SK-N-SH (cell line): ENCODE measurements around the gene SLC9A8. TPM values are rescaled to one million over a fixed set of nuclear protein-coding genes. Genes with fewer than 3 reads are reported as not detected.
A peak's percentile ranks its signal among the peaks of the same experiment; 100 is the strongest.

Experiments used
- CTCF ChIA-PET: fragments of 300-600, 350-600 bp; formaldehyde crosslinking; extraction: SDS; loops from one replicate; lab custom pipeline; 2021; lab: Yijun Ruan, JAX
- POLR2A ChIA-PET: fragments of 350-600 bp; sonication (Branson Sonifier 250); formaldehyde crosslinking; extraction: SDS; loops from one replicate; lab custom pipeline; 2020; ENCODE audit warnings: antibody characterized with exemption, inconsistent platforms; lab: Yijun Ruan, JAX
- DNase-seq: peaks from one replicate; pipeline ENCODE4 v3.0.0; 2012
- H2AFZ ChIP-seq: fragments of 200-600 bp; sonication (generic); 2 replicates; pipeline ENCODE4 v1.8.1; 2016; ENCODE audit warnings: antibody characterized with exemption, mild to moderate bottlenecking, low read depth
- H3F3A ChIP-seq: fragments of 200-600 bp; sonication (generic); replicated peaks from 2 replicates; pipeline ENCODE3; 2016; ENCODE audit warnings: antibody characterized with exemption, mild to moderate bottlenecking; ENCODE audit not compliant: insufficient read depth
- H3K27ac ChIP-seq, 2 experiments: fragments of 200-500 bp in 1 of 2; fragments of 200-600 bp in 1 of 2; sonication (Bioruptor generic) in 1 of 2; sonication (generic), shearing (Covaris generic) in 1 of 2; 2 replicates each; pipeline versions ENCODE4 v1.5.1 to v1.6.1; 2014 to 2016; ENCODE audit warnings: low read depth in 2 of 2, inconsistent platforms in 1 of 2, low read length in 1 of 2, mild to moderate bottlenecking in 1 of 2, mixed read lengths in 1 of 2
- H3K27me3 ChIP-seq: fragments of 200-600 bp; sonication (generic), shearing (Covaris generic); 2 replicates; pipeline ENCODE4 v1.6.1; 2016; ENCODE audit warnings: mixed run types; ENCODE audit not compliant: insufficient read depth
- H3K36me3 ChIP-seq, 2 experiments: fragments of 200-500 bp in 1 of 2; fragments of 200-600 bp in 1 of 2; sonication (Bioruptor generic) in 1 of 2; sonication (generic) in 1 of 2; replicated peaks in 1 of 2; 2 replicates each; pipeline versions ENCODE3 to v1.5.1; 2014 to 2016; ENCODE audit warnings: low read length in 1 of 2, mild to moderate bottlenecking in 1 of 2; ENCODE audit not compliant: insufficient read depth in 2 of 2, control insufficient read depth in 1 of 2
- H3K4me1 ChIP-seq, 2 experiments: fragments of 200-500 bp in 1 of 2; fragments of 200-600 bp in 1 of 2; sonication (Bioruptor generic) in 1 of 2; sonication (generic), shearing (Covaris generic) in 1 of 2; 2 replicates each; pipeline versions ENCODE4 v1.5.1 to v1.6.1; 2014 to 2016; ENCODE audit warnings: low read depth in 1 of 2, low read length in 1 of 2, mixed run types in 1 of 2; ENCODE audit not compliant: insufficient read depth in 2 of 2, control insufficient read depth in 1 of 2
- H3K4me2 ChIP-seq: fragments of 200-600 bp; sonication (generic), shearing (Covaris generic); 2 replicates; pipeline ENCODE4 v1.6.1; 2017; ENCODE audit warnings: mixed run types
- H3K4me3 ChIP-seq, 2 experiments: fragments of 200-500 bp in 1 of 2; fragments of 200-600 bp in 1 of 2; sonication (Bioruptor generic) in 1 of 2; sonication (generic), shearing (Covaris generic) in 1 of 2; 2 replicates each; pipeline versions ENCODE4 v1.5.1 to v1.8.1; 2014 to 2016; ENCODE audit warnings: low read depth in 2 of 2, inconsistent platforms in 1 of 2, low read length in 1 of 2, mild to moderate bottlenecking in 1 of 2, mixed read lengths in 1 of 2, moderate library complexity in 1 of 2
- H3K79me2 ChIP-seq: fragments of 200-600 bp; sonication (generic); 2 replicates; pipeline ENCODE4 v1.8.1; 2017; ENCODE audit warnings: mild to moderate bottlenecking; ENCODE audit not compliant: insufficient read depth
- H3K9ac ChIP-seq: fragments of 200-600 bp; sonication (generic); 2 replicates; pipeline ENCODE4 v1.6.1; 2017; ENCODE audit warnings: mixed run types
- H3K9me2 ChIP-seq: fragments of 200-600 bp; sonication (generic); 2 replicates; pipeline ENCODE4 v1.6.1; 2017; ENCODE audit warnings: mixed run types
- H3K9me3 ChIP-seq: fragments of 200-600 bp; sonication (generic); 2 replicates; pipeline ENCODE4 v1.6.1; 2017; ENCODE audit warnings: mixed run types, mild to moderate bottlenecking, moderate library complexity
- H4K20me1 ChIP-seq: fragments of 200-600 bp; sonication (generic); 2 replicates; pipeline ENCODE4 v1.6.1; 2017; ENCODE audit warnings: mild to moderate bottlenecking, mixed run types; ENCODE audit not compliant: insufficient read depth
- RFX5 ChIP-seq: IDR thresholded peaks from 2 replicates; pipeline ENCODE4 v1.6.1; 2012; ENCODE audit warnings: mild to moderate bottlenecking, improper control_type of control experiment, low read length
- YY1 ChIP-seq: IDR thresholded peaks from 2 replicates; pipeline ENCODE4 v1.4.0; 2012; ENCODE audit warnings: low read depth, mild to moderate bottlenecking
- WGBS: methylation state at CpG from one replicate; pipeline ENCODE4 v1.1.6; 2017; ENCODE audit warnings: low lambda C conversion rate; 5-methylcytosine and 5-hydroxymethylcytosine counted together
- polyA plus RNA-seq, 3 experiments: library from polyadenylated mRNA; depleted of rRNA; stranded (reverse); fragments of >200 nt; gene quantifications; 2 replicates each; pipeline ENCODE4 v1.2.3, GENCODE V29; 2012
- TF ChIP-seq, protein P1 (sequence below): IDR thresholded peaks from 2 replicates; pipeline ENCODE4 v1.4.0; 2012; ENCODE audit warnings: low read depth, borderline replicate concordance
- TF ChIP-seq, protein P2 (sequence below): IDR thresholded peaks from 2 replicates; pipeline ENCODE4; 2012
- TF ChIP-seq, protein P3 (sequence below): IDR thresholded peaks from 2 replicates; pipeline ENCODE4 v1.6.1; 2012; ENCODE audit warnings: mild to moderate bottlenecking, low read depth, low read length, moderate library complexity

Gene SLC9A8
- polyA plus RNA-seq, 1 of the 3 experiments (the other 2 are of a cell fraction) = 3.4 TPM

GRCh38 chr20:49846206-49846807, 33.7 kb downstream of the SLC9A8 start (continued):
- TF ChIP-seq, protein P1, sequence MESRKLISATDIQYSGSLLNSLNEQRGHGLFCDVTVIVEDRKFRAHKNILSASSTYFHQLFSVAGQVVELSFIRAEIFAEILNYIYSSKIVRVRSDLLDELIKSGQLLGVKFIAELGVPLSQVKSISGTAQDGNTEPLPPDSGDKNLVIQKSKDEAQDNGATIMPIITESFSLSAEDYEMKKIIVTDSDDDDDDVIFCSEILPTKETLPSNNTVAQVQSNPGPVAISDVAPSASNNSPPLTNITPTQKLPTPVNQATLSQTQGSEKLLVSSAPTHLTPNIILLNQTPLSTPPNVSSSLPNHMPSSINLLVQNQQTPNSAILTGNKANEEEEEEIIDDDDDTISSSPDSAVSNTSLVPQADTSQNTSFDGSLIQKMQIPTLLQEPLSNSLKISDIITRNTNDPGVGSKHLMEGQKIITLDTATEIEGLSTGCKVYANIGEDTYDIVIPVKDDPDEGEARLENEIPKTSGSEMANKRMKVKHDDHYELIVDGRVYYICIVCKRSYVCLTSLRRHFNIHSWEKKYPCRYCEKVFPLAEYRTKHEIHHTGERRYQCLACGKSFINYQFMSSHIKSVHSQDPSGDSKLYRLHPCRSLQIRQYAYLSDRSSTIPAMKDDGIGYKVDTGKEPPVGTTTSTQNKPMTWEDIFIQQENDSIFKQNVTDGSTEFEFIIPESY = no peak
- TF ChIP-seq RFX5 = no peak

DNA sequence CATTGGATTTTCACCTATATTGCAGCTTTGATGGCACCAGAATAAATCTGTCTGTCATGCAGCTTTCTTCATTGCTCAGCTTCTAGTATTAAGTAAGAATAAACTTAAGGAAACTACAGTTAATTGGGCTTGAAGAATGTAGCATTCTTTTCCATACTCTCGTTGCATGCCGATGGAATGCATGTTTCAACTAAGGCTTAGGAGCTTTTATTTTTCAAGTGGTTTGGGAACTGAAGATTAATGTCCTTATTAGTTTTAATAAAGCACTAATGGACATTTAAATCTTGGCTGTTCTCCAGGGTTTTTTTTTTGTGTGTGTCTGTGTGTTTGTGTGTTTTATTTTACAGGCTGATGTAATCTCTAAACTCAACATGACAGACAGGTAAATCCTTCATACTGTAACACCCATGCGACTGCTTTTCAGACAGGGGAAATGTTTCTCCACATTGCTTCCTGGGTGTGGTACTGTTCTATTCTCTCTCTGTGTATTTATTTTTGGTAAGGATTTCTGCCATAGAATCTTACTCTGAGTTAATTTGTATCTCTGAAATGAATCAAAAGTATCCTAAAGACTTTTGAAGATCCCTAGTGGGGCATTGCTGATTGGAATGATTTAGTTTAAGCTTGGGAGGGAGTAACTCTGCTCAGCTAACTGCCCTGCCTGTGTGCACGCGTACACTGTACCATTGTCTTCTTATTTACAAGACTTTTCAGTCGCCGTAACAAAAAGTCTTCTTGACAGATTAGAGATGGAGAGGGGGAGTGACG, 38.0 kb downstream of the SLC9A8 start:
- Histone ChIP-seq H3K36me3 (peaks cover 10 to 19% of the 10 kb centered on the region in 2 experiments), H3K9me3 (no peaks in the 10 kb centered on the region), H3K27me3 (no peaks in the 10 kb centered on the region), H3K4me1 (peaks cover 4 to 25% of the 10 kb centered on the region in 2 experiments; a peak in 3 of 4 replicates), H3K4me2 (no peak overlapping the region), H3K79me2 (no peaks in the 10 kb centered on the region), H4K20me1 (no peaks in the 10 kb centered on the region), H2AFZ (no peak overlapping the region), H3K9me2 (no peaks in the 10 kb centered on the region), H3K4me3 (no peak overlapping the region), H3K9ac (no peak overlapping the region), H3K27ac (peak overlapping the region; percentile 43 to 48; a peak in 3 of 4 replicates), H3F3A (no peaks in the 10 kb centered on the region)
- DNase-seq = no peak
- 73% methylated on average over 8 of the region's 8 CpGs for WGBS
- ChIA-PET CTCF (interaction anchor here (0.7 to 5.1 kb wide), 7 partner anchors 10 to 309 kb away, joined by 3 to 39 read pairs (median 3); partner anchors contain the start of gene SLC9A8), POLR2A (no interaction called here)
- TF ChIP-seq, protein P2, sequence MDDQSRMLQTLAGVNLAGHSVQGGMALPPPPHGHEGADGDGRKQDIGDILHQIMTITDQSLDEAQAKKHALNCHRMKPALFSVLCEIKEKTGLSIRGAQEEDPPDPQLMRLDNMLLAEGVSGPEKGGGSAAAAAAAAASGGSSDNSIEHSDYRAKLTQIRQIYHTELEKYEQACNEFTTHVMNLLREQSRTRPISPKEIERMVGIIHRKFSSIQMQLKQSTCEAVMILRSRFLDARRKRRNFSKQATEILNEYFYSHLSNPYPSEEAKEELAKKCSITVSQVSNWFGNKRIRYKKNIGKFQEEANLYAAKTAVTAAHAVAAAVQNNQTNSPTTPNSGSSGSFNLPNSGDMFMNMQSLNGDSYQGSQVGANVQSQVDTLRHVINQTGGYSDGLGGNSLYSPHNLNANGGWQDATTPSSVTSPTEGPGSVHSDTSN = peak; percentile 3; the same call in 1 of the 2 replicates
- TF ChIP-seq, protein P3, sequence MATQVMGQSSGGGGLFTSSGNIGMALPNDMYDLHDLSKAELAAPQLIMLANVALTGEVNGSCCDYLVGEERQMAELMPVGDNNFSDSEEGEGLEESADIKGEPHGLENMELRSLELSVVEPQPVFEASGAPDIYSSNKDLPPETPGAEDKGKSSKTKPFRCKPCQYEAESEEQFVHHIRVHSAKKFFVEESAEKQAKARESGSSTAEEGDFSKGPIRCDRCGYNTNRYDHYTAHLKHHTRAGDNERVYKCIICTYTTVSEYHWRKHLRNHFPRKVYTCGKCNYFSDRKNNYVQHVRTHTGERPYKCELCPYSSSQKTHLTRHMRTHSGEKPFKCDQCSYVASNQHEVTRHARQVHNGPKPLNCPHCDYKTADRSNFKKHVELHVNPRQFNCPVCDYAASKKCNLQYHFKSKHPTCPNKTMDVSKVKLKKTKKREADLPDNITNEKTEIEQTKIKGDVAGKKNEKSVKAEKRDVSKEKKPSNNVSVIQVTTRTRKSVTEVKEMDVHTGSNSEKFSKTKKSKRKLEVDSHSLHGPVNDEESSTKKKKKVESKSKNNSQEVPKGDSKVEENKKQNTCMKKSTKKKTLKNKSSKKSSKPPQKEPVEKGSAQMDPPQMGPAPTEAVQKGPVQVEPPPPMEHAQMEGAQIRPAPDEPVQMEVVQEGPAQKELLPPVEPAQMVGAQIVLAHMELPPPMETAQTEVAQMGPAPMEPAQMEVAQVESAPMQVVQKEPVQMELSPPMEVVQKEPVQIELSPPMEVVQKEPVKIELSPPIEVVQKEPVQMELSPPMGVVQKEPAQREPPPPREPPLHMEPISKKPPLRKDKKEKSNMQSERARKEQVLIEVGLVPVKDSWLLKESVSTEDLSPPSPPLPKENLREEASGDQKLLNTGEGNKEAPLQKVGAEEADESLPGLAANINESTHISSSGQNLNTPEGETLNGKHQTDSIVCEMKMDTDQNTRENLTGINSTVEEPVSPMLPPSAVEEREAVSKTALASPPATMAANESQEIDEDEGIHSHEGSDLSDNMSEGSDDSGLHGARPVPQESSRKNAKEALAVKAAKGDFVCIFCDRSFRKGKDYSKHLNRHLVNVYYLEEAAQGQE = no peak
- TF ChIP-seq YY1 = no peak
